ENCODE measurements around the gene GMDS. TPM values are rescaled to one million over a fixed set of nuclear protein-coding genes. Genes with fewer than 3 reads are reported as not detected.

GMDS gene
- total RNA-seq, 1 donor from 2014 or later: 30.1 TPM

GRCh38 chr6:2055911-2056310 lies 189.5 kb downstream of the GMDS start:
- Mint-ChIP-seq H3K27ac (no peak overlapping the region), H3K4me3 (no peak overlapping the region), H3K36me3 (ENCODE audit: low read depth) (peaks cover 4% of the 10 kb centered on the region), H3K27me3 (no peaks in the 10 kb centered on the region), H3K9me3 (no peaks in the 10 kb centered on the region), H3K4me1 (peaks cover 5% of the 10 kb centered on the region)
- DNase-seq (no peak), ATAC-seq (ENCODE audit: low read depth) (no peak)
- intact Hi-C loops (cut with micrococcal nuclease): no loop called here
- POLR2A ChIA-PET: no interaction called here
- CTCF ChIA-PET: no interaction called here
- TF ChIP-seq CTCF (IDR thresholded peaks at IDR 0.05): no peak

GRCh38 chr6:2055143-2055542 lies 190.3 kb downstream of the GMDS start:
- no peak overlapping the region for H3K4me3 Mint-ChIP-seq
- no peaks in the 10 kb centered on the region for H3K27me3 Mint-ChIP-seq
- no peaks in the 10 kb centered on the region for H3K9me3 Mint-ChIP-seq
- peaks cover 4% of the 10 kb centered on the region for H3K36me3 Mint-ChIP-seq (ENCODE audit: low read depth)
- H3K4me1 Mint-ChIP-seq: peaks cover 5% of the 10 kb centered on the region
- ChIA-PET POLR2A (no interaction called here), CTCF (no interaction called here)
- no peak overlapping the region for H3K27ac Mint-ChIP-seq
- intact Hi-C loops (cut with micrococcal nuclease): no loop called here
- ATAC-seq (ENCODE audit: low read depth): no peak
- no peak for DNase-seq
- TF ChIP-seq CTCF (IDR thresholded peaks at IDR 0.05): no peak

- POLR2A ChIA-PET: no interaction called here
- intact Hi-C loops (cut with micrococcal nuclease): no loop called here
- ATAC-seq (ENCODE audit: low read depth) (no peak), DNase-seq (no peak)
- H3K27me3 Mint-ChIP-seq: no peaks in the 10 kb centered on the region
- no peak overlapping the region for H3K27ac Mint-ChIP-seq
- H3K9me3 Mint-ChIP-seq: no peaks in the 10 kb centered on the region
- no peak for TF ChIP-seq CTCF (IDR thresholded peaks at IDR 0.05)
- no peak overlapping the region for H3K4me3 Mint-ChIP-seq
- H3K36me3 Mint-ChIP-seq (ENCODE audit: low read depth): peaks cover 4% of the 10 kb centered on the region
- H3K4me1 Mint-ChIP-seq: peaks cover 5% of the 10 kb centered on the region
- CTCF ChIA-PET: no interaction called here
Measured at GRCh38 chr6:2054516-2055067, 190.8 kb downstream of the GMDS start.

- Mint-ChIP-seq H3K36me3 (ENCODE audit: low read depth) (peaks cover 4% of the 10 kb centered on the region), H3K4me1 (peaks cover 5% of the 10 kb centered on the region), H3K27me3 (no peaks in the 10 kb centered on the region), H3K4me3 (no peak overlapping the region), H3K27ac (no peak overlapping the region), H3K9me3 (no peaks in the 10 kb centered on the region)
- TF ChIP-seq CTCF (IDR thresholded peaks at IDR 0.05): no peak
- ChIA-PET POLR2A (no interaction called here), CTCF (no interaction called here)
- intact Hi-C loops (cut with micrococcal nuclease): no loop called here
- no peak for ATAC-seq (ENCODE audit: low read depth)
- no peak for DNase-seq
Measured at GRCh38 chr6:2053691-2054090, 191.7 kb downstream of the GMDS start.

- DNase-seq: no peak
- intact Hi-C loops (cut with micrococcal nuclease): no loop called here
- POLR2A ChIA-PET: no interaction called here
- no peak for ATAC-seq (ENCODE audit: low read depth)
- CTCF ChIA-PET: no interaction called here
- peaks cover 6% of the 10 kb centered on the region for H3K36me3 Mint-ChIP-seq (ENCODE audit: low read depth)
- H3K4me3 Mint-ChIP-seq: no peak overlapping the region
- no peak for TF ChIP-seq CTCF (IDR thresholded peaks at IDR 0.05)
- peaks cover 5% of the 10 kb centered on the region for H3K9me3 Mint-ChIP-seq
- H3K27me3 Mint-ChIP-seq: no peaks in the 10 kb centered on the region
- no peaks in the 10 kb centered on the region for H3K4me1 Mint-ChIP-seq
- H3K27ac Mint-ChIP-seq: no peak overlapping the region
Measured at GRCh38 chr6:2047855-2048254, 197.6 kb downstream of the GMDS start.
